ENCODE results near the gene CTNNA2. TPM values are rescaled to one million over a fixed set of nuclear protein-coding genes. Genes with fewer than 3 reads are reported as not detected.

Gene CTNNA2
- total and polyA plus RNA-seq, 2 of the 8 experiments (the other 6 are each of a cell fraction or from before 2014, with no cell fraction given): 3.9 to 9.0 TPM

GRCh38 chr2:79721966-79722365, 209.1 kb downstream of the CTNNA2 start:
- no peaks in the 10 kb centered on the region for H3K36me3 ChIP-seq (ENCODE audit: control insufficient read depth in 2 of 4, insufficient read depth in 4 of 4, low read length in 3 of 4)
- H2BK120ac ChIP-seq (replicated peaks; ENCODE audit: low read depth, low read length): no peak overlapping the region
- no peaks in the 10 kb centered on the region for H3K9me3 ChIP-seq (ENCODE audit: insufficient read depth in 2 of 2, low read depth in 1 of 2, low read length in 1 of 2)
- no peak overlapping the region for H3K9ac ChIP-seq (replicated peaks in 1 of 4; ENCODE audit: extremely low read depth in 1 of 4, low read depth in 3 of 4, low read length in 3 of 4)
- H3K4me2 ChIP-seq (ENCODE audit: insufficient read depth in 1 of 2, low read depth in 2 of 2, low read length in 2 of 2): no peak overlapping the region
- POLR2A ChIA-PET (ENCODE audit: partially characterized antibody): no interaction called here
- no peak overlapping the region for H3K14ac ChIP-seq (ENCODE audit: insufficient read length)
- WGBS, 2 experiments (ENCODE audit: extremely low coverage in 1 of 2, insufficient coverage in 1 of 2, insufficient read length in 1 of 2, insufficient replicate concordance in 2 of 2, low coverage in 1 of 2, low lambda C conversion rate in 2 of 2, missing lambda C conversion rate in 1 of 2): 94% methylated on average over 3 of the region's 3 CpGs; no CpG with 5 or more reads in 1 of the 2 experiments
- no peak overlapping the region for H3K18ac ChIP-seq (ENCODE audit: extremely low read depth, low read length)
- no peak overlapping the region for H3K4ac ChIP-seq (replicated peaks; ENCODE audit: insufficient read length, low read depth, low read length)
- no peak overlapping the region for H3K4me3 ChIP-seq (ENCODE audit: extremely low read depth in 1 of 4, insufficient read depth in 2 of 4, low read depth in 3 of 4, low read length in 4 of 4)
- DNase-seq (ENCODE audit: low read depth in 1 of 2, low spot score in 2 of 2): no peak
- H2AK5ac ChIP-seq (ENCODE audit: low read depth, low read length): no peak overlapping the region
- H4K5ac ChIP-seq (ENCODE audit: insufficient read length, low read depth, low read length): no peak overlapping the region
- H4K91ac ChIP-seq (replicated peaks; ENCODE audit: insufficient read length, low read length): no peak overlapping the region
- H3K27me3 ChIP-seq (replicated peaks in 1 of 4; ENCODE audit: control insufficient read depth in 3 of 4, extremely low read depth in 1 of 4, insufficient read depth in 3 of 4, low read length in 3 of 4): no peaks in the 10 kb centered on the region
- no peak for TF ChIP-seq RFX5 (IDR thresholded peaks at IDR 0.05; ENCODE audit: borderline replicate concordance, low read depth, low read length)
- TF ChIP-seq SP4 (IDR thresholded peaks at IDR 0.05; ENCODE audit: low read length): no peak
- no peak for TF ChIP-seq SP1 (IDR thresholded peaks at IDR 0.05; ENCODE audit: low read depth, low read length)
- no peak for TF ChIP-seq POLR2AphosphoS5 (IDR thresholded peaks at IDR 0.05; ENCODE audit: low read depth, low read length)
- no peak for TF ChIP-seq BRCA1 (IDR thresholded peaks at IDR 0.05; ENCODE audit: low read depth, low read length)
- TF ChIP-seq TAF7 (optimal IDR thresholded peaks at IDR 0.05; ENCODE audit: borderline replicate concordance, low read depth, low read length): no peak
- TF ChIP-seq BCL11A (IDR thresholded peaks at IDR 0.05; ENCODE audit: low read depth in 2 of 2, low read length in 2 of 2): no peak
- no peak for TF ChIP-seq CBX8 (IDR thresholded peaks at IDR 0.05; ENCODE audit: borderline replicate concordance, low read depth, low read length)
- no peak for TF ChIP-seq RAD21 (IDR thresholded peaks at IDR 0.05 in 1 of 2, conservative IDR thresholded peaks at IDR 0.05 in 1 of 2; ENCODE audit: low read depth in 2 of 2, low read length in 2 of 2)
- 0 out of 7 replicates have a peak, but pooled peaks cover 0 to 2% (median 0%) of the 10 kb centered on the region in 4 experiments for H3K4me1 ChIP-seq (replicated peaks in 1 of 4; ENCODE audit: control insufficient read depth in 3 of 4, insufficient read depth in 4 of 4, low read length in 3 of 4)
- no peak overlapping the region for H2BK12ac ChIP-seq (ENCODE audit: low read depth, low read length)
- no peak overlapping the region for H3K56ac ChIP-seq (replicated peaks; ENCODE audit: insufficient read length, low read depth, low read length)
- CTCF ChIA-PET (ENCODE audit: partially characterized antibody): interaction anchor here (0.6 to 0.9 kb wide), 2 partner anchors 24 to 83 kb away, joined by 3 read pairs; no protein-coding TSS in a partner anchor
- H4K20me1 ChIP-seq (replicated peaks in 1 of 2; ENCODE audit: control insufficient read depth in 1 of 2, insufficient read depth in 2 of 2, low read length in 2 of 2): no peaks in the 10 kb centered on the region
- no peak overlapping the region for H2BK20ac ChIP-seq (ENCODE audit: low read length)
- H3K23me2 ChIP-seq (ENCODE audit: low read depth, low read length): no peaks in the 10 kb centered on the region
- H2BK5ac ChIP-seq (ENCODE audit: low read depth, low read length): no peak overlapping the region
- H3K23ac ChIP-seq (ENCODE audit: insufficient read length): no peak overlapping the region
- no peaks in the 10 kb centered on the region for H3K79me1 ChIP-seq (ENCODE audit: low read depth, low read length)
- H2AFZ ChIP-seq (ENCODE audit: low read length): no peak overlapping the region
- FAIRE-seq: no peak
- H3K27ac ChIP-seq (ENCODE audit: low read depth, low read length): no peak overlapping the region
- H2BK15ac ChIP-seq (ENCODE audit: low read length): no peak overlapping the region
- no peak overlapping the region for H4K8ac ChIP-seq (ENCODE audit: extremely low read depth, insufficient read depth, low read length)
- no peaks in the 10 kb centered on the region for H3K79me2 ChIP-seq (ENCODE audit: control insufficient read depth in 1 of 2, insufficient read depth in 2 of 2, low read length in 2 of 2)

All from H1 (cell line).